ENCODE results near the gene ANKRD34A.

DNA sequence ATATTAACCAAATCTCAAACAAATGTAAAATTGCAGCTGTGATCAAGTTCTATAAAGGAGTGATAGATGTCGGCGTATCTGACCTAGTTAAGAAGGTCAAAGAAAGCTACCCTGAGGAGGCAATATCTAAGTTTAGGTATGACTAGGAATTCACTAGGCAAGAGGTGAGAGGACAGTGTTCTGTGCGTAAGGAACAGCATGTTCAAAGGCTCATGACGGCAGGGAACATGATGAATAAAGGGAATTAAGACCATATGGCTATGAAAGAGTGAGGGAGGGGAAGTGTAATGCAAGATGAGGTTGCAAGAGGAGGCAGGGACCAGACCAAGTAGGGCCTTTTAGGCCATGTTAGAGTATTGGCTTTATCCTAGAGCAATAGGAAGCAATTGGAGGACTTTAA, 15.2 kb downstream of the ANKRD34A start:
- TF ChIP-seq, protein P1, sequence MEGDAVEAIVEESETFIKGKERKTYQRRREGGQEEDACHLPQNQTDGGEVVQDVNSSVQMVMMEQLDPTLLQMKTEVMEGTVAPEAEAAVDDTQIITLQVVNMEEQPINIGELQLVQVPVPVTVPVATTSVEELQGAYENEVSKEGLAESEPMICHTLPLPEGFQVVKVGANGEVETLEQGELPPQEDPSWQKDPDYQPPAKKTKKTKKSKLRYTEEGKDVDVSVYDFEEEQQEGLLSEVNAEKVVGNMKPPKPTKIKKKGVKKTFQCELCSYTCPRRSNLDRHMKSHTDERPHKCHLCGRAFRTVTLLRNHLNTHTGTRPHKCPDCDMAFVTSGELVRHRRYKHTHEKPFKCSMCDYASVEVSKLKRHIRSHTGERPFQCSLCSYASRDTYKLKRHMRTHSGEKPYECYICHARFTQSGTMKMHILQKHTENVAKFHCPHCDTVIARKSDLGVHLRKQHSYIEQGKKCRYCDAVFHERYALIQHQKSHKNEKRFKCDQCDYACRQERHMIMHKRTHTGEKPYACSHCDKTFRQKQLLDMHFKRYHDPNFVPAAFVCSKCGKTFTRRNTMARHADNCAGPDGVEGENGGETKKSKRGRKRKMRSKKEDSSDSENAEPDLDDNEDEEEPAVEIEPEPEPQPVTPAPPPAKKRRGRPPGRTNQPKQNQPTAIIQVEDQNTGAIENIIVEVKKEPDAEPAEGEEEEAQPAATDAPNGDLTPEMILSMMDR (IDR thresholded peaks at IDR 0.05) = no peak
- TF ChIP-seq POLR2A (IDR thresholded peaks at IDR 0.05) = no peak

All from right lobe of liver (tissue), 4 donors.